GM04504 (cell line): Measurements from ENCODE around the gene SLC19A3.
"Not testable (repeated sequence)": the region's sequence is repeated elsewhere in the genome, so short reads cannot be mapped to it uniquely, and the experiment has no call there.

Source experiments
- DNase-seq: peaks from one replicate; pipeline ENCODE4 v3.0.0-alpha.2; 2012; ENCODE audit warnings: low read depth

Gene SLC19A3

GRCh38 chr2:227703280-227703732 is 14.5 kb downstream of the SLC19A3 start:
- no peak for DNase-seq

DNA sequence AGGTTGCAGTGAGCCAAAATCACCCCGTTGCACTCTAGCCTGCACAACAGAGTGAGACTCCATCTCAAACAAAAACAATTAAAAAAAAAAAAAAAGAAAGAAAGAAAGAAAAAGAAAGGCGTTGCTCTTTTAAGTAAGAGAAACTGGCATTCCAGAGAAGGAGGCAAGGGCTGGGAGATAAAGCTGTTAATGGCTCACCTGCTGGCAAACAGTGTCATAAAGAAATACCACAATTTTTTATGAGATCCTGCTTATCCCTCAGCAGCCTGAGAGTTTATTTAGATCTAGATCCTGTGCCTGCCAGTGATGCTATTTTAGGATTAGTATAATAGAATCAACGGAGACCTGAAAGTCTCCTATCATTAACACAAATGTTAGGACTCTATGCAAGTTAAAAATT is 16.3 kb downstream of the SLC19A3 start:
- no peak for DNase-seq

GRCh38 chr2:227696990-227697679 is 20.7 kb downstream of the SLC19A3 start:
- DNase-seq: no peak

GRCh38 chr2:227687189-227687588 is 30.6 kb downstream of the SLC19A3 start:
- DNase-seq: no peak

GRCh38 chr2:227684258-227684657 is 33.6 kb downstream of the SLC19A3 start:
- no peak for DNase-seq

DNA sequence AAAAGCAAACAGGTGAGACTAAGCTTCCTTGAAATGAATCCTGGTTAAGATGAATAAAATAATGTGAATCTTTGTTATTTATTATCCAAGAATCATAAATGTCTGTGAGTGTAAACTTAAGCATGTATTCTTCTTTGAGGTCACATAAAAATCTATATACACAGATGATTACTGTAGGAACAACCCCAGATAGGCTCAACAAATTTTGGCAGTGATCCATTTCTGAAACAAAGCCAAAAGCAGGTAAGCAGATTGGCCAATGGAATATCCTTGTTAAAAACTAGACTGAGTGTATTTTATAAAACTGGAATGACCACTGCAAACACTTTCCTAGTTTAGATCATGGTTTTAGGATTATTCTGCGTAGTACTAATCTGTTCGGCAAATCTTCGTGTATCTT is 39.9 kb downstream of the SLC19A3 start:
- DNase-seq: no peak

- DNase-seq: no peak
Measured at GRCh38 chr2:227674485-227674884, 43.3 kb downstream of the SLC19A3 start.

- DNase-seq: not testable (repeated sequence)
Measured at GRCh38 chr2:227673620-227674019, 44.2 kb downstream of the SLC19A3 start.

DNA sequence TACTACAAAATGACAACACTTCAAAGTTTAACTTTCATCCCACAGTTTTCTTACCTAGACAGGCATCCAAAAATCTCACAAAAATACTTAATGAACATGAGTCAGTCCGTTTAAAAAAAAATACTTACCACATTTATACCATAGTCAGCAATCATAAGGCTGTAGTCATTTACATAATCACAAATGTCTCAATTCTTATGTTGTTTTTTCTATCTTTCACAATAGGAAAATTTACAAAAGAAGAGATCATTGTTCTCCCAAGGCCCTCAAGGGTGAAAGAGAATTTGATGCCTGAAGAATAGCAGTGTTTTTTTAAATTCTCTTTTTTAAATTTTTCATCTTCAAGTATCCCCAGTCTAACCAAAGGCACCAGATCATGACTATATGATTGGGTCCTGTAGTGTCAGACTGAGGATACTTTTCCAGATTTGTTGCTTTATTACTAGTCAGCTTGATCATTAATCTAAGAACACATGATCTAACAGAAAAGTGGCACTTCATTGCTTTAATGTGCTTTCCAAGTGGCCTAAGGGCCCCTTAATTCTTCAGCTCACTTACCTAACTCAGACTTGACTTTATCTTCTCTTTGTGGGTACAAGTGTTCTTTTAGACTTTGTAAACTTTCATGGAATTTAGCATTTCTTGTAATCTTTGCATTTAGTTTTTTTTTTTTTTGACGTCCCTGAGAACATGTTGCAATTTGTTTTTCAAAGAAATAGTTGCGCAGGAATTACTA is 46.5 kb downstream of the SLC19A3 start:
- DNase-seq: no peak

DNA sequence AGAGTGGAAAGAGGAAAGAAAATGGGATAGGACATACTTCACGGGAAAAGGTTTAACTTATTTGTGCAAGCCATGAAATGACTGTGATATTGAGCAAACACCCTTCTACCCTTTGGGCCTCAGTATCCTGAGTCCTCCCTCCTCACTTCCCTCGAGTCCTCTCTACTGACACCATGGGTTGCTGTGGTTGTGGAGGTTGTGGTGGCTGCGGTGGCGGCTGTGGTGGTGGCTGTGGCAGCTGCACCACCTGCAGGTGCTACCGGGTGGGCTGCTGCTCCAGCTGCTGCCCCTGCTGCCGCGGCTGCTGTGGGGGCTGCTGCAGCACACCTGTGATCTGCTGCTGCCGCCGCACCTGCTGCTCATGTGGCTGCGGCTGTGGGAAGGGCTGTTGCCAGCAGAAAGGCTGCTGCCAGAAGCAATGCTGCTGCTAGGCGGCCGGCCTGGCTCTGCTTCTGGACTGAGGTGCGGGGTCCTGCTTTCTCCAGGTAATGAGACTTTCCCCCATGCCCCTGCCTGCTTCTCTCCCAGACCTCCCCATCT is 51.1 kb downstream of the SLC19A3 start, which contains the start of gene SCYGR5:
TSS of gene SCYGR5 (plus strand) at position 174 of the 540 bp plus-strand sequence. CDS start at position 174, 0 bp downstream.
- DNase-seq: not testable (repeated sequence)

DNA sequence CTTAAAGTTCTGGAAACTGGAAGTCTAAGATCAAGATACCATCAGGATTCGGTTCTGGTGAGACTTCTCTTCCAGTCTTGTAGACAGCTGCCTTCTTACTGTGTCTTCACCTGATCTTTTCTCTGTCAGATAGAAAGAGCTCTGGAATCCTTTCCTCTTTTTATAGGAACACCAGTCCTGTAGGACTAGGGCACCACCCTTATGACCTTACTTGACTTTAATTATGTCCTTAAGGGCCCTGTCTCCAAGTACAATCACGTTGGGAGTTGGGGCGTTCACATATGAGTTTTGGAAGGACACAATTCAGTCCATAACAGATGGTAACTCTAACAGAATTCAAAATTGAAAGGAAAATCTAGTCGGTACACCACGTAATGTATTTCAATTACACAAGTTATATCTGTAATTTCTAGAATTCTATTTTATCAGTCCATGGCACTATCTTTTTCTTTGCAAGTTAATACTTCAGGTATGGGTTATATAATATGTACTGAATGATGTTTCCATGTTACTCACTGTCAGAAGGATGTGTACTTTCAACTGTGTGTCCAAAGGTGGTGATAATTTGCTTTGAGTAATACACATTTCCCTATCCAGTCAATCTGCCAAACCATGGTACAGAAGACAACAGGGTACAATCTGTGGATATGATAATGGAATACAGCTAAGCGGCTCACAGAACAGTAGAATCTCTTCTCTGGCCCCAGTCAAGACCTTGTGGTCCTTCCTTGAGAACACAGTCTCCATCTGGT is 52.5 kb downstream of the SLC19A3 start:
- no peak for DNase-seq

DNA sequence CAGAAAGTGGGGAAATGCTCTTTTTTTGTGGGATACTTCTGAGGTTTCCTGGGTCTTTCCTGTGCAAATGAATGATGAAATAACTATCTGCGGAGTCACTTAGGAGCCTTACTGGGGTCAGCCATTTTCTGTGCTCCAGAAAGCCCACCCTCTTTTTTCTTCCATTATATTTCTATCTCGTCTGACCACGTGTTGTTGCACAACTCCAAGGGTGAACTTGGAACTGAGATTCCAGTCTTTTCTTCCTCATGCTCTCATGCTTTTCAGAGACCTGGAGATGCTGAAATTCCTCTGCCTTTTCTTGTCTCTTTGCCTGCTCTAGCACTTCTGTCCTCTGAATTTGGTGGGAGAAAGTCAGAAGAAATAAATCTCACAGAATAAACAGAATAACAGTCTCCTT is 56.0 kb downstream of the SLC19A3 start:
- no peak for DNase-seq

DNA sequence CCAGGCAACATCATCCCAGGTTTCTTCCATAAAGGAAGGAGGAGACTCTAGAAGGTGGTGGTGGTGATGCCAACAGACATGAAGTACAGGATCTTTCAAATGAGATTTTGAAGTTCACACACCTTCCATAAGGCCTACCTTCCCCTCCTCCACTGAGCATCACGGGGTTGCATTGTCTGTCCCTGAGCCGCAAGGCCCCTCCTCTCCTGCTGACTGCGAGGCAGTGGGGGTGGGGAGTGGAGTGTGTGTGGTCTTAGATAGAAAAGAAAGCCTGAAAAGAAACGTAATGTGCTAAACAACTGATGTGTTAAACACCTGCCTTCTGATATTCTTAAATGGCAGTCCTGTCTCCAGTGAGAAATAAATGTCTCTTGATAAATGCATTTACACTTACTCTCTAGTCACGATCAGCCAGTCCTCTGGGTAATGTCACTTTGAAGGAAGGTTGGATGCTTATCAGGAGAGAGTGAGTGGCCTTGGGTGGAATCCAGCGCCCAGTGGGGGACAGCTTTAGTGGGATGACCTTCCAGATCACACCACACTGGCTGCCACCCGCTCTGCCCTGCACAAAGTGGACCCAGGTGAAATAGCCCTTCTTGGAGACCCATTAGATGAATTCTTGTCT is 56.7 kb downstream of the SLC19A3 start:
- DNase-seq: no peak

DNA sequence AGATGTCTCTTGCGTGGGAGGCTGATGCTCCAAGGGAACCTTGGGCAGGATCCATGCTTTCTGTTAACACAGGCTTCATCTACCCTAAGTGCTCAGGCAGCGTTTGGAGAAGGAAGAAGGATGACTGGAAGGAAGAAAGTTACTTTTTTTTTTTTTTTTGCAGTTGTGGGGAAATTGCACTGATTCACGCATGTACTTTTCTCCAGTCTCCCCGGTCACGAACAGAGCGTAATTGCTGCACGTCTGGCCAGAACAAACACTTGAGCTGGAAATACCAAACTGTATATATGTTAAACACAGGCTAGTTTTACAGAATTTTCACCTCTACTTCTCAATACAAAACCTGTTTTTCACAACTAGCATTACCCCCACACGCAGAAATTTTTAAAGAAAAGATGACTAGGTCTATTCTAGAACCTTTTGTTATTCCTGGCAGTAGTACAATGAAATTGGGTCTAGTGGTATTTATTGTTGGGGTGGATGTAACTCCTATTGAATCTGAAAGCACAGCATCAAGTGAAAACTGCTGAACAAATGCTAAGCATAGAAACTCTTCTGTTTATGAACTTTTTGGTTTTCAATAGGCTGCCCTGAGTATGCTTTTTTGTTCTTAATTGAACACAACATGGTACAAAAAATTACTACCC is 60.5 kb downstream of the SLC19A3 start:
- DNase-seq: no peak

DNA sequence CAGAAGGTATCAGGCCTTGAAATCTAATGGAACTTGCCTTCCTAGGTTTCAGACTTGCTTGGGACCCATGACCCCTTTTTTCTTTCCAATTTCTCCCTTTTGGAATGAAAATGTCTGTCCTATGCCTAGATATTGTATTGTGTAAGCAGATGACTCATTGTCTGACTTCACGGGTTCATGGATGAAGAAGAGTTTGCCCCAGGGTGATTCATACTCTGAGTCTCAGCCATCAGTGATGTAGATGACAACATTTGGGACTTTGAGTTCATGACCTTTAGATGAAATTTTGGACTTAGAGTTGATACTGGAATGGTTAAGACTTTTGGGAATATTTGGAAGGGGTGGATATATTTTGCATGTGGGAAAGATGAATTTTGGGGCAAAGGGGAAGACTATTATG is 62.4 kb downstream of the SLC19A3 start:
- DNase-seq: peak; percentile 71

DNA sequence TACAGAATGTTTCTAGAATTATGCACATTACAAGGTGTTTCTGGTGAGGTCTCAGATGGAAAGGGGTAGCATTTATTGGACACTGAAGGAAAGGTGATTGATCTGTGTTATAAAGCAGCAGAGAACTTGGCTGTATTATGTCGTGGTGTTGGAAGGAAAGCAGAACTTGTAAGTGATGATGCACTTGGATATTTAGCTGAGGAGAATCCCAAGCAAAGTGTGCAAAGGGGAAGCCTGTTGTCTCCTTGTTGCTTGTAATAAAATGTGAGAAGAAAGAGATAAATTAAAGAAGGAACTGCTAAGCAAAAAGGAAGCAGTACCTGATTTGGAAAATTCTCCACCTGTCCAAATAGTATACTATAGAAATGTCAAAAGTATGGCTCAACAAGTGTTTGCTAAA is 63.4 kb downstream of the SLC19A3 start:
- DNase-seq: no peak

GRCh38 chr2:227653419-227653818 is 64.4 kb downstream of the SLC19A3 start:
- DNase-seq: peak; percentile 7

DNA sequence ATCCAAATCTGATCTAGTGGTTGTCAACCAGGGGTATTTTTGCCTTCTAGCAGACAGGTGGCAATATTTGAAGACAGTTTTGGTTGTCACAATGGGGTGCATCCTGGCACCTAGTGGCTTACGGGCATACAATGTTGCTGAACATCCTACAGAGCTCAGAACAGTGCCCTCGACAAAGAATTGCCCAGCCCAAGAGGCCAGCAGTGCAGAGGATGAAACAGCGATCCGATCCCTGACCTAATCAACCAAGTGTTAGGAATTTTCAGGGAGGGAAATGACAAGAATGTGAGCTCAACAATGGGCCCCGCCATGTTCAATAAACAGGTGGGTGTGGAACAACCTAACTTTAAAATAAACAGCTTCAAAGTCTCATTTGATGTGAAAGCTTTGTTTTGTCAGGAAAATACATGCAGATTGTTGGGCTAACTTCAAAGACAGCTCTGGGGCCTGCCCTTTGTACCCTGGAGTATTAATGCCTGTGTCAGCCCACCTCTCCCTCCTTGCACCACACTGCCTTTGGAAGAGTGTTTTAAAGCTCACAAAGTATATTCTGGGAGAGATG is 73.8 kb downstream of the SLC19A3 start:
- DNase-seq: no peak

- DNase-seq: no peak
Measured at GRCh38 chr2:227642656-227643055, 75.2 kb downstream of the SLC19A3 start.

DNA sequence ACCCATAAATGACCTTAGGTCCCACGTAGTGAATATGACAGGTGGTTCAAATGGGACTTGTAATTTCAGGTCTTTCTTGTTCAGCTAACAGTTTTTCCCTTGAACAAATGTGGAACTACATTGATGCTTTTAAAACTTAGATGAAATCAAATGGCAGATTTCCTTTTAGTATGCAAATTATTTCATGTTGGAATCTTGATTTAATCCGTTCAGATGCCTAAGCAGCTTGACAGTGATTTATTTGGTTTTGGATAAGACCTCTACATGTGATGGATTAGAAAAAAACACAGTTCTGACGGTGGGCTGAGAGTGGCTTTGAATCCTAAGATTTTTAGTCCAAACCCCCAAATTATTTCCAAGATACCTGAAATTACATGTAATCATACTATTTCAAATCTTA is 83.6 kb downstream of the SLC19A3 start:
- DNase-seq: no peak
